A549 (cell line): ENCODE results near the gene CDY2A.
"Not testable (repeated sequence)": the region's sequence is repeated elsewhere in the genome, so short reads cannot be mapped to it uniquely, and the experiment has no call there.

Source experiments
- CEBPB ChIP-seq, 2 experiments: fragments of >200 bp in 1 of 2; sonication (Bioruptor Twin) in 1 of 2; formaldehyde crosslinking in 1 of 2; IDR thresholded peaks; 2 replicates each; pipeline ENCODE4 v1.6.1; 2012 to 2016
- CTCF ChIP-seq: fragments of >200 bp; sonication (Bioruptor Twin); formaldehyde crosslinking; IDR thresholded peaks from 3 replicates; pipeline ENCODE4 v1.5.1; 2016
- HMGXB4 ChIP-seq: fragments of 250-450 bp; sonication (Bioruptor Pico); IDR thresholded peaks from 2 replicates; pipeline ENCODE4 v1.5.0; 2021; ENCODE audit warnings: mild to moderate bottlenecking, moderate library complexity, borderline replicate concordance
- NR3C1 ChIP-seq: fragments of >200 bp; sonication (Bioruptor Twin); formaldehyde crosslinking; IDR thresholded peaks from 3 replicates; pipeline ENCODE4 v1.6.1; 2017
- POLR2A ChIP-seq: IDR thresholded peaks from 2 replicates; pipeline ENCODE4 v1.6.1; 2012; ENCODE audit warnings: mild to moderate bottlenecking, low read length

- not testable (repeated sequence) for TF ChIP-seq POLR2A; CEBPB (IDR thresholded peaks at IDR 0.05); NR3C1; CTCF; HMGXB4
Observed at GRCh38 chrY:18048149-18049040, 22.8 kb downstream of the CDY2A start.
